HepG2 (cell line): ENCODE data around the gene CCR8. TPM values are rescaled to one million over a fixed set of nuclear protein-coding genes. Genes with fewer than 3 reads are reported as not detected.

ENCODE experiments used
- ATAC-seq: fragments of 200-7000 bp; cut with Tn5 transposase; 3 replicates; pipeline ENCODE4 v1.9.1; 2020; ENCODE audit warnings: mild to moderate bottlenecking, moderate library complexity
- BruUV-seq: library from RNA; stranded (reverse); fragments of 400-500 nt; replicated peaks from 2 replicates; lab custom pipeline; 2021; lab: Mats Ljungman, UMichigan
- CTCF ChIA-PET: fragments of 300-600 bp; formaldehyde crosslinking; extraction: SDS; loops from one replicate; lab custom pipeline; 2021; ENCODE audit warnings: low total read pairs, inconsistent platforms, low intra/inter-chr PET ratio; lab: Yijun Ruan, JAX
- POLR2A ChIA-PET: fragments of 350-600 bp; sonication (Branson Sonifier 250); formaldehyde crosslinking; loops from one replicate; lab custom pipeline; 2020; ENCODE audit warnings: antibody characterized with exemption, inconsistent platforms; lab: Yijun Ruan, JAX
- DNase-seq: peaks from one replicate; pipeline ENCODE4 v3.0.0-alpha.2; 2015; ENCODE audit warnings: low spot score
- FAIRE-seq: peaks from 3 replicates; lab custom pipeline; 2011; peaks lifted over from hg19 to GRCh38; lab: Jason Lieb, UNC
- H2AFZ ChIP-seq: one replicate; pipeline ENCODE4 v1.6.1; 2011; ENCODE audit warnings: low read length, inconsistent platforms
- H3K27ac ChIP-seq: fragments of 300-600 bp; 3 replicates; pipeline ENCODE4 v1.8.0; 2011; ENCODE audit warnings: mixed run types, mild to moderate bottlenecking, mixed read lengths, low read length, inconsistent platforms; ENCODE audit not compliant: insufficient read depth; ENCODE audit errors: extremely low read length
- H3K27me3 ChIP-seq, 2 experiments: fragments of 200-600 bp in 1 of 2; 2 replicates in 1 of 2; 3 replicates in 1 of 2; pipeline versions ENCODE4 v1.6.0 to v1.8.0; 2011; ENCODE audit warnings: low read length in 2 of 2, mild to moderate bottlenecking in 2 of 2, moderate library complexity in 2 of 2, inconsistent platforms in 1 of 2; ENCODE audit not compliant: insufficient read depth in 2 of 2, control insufficient read depth in 1 of 2
- H3K36me3 ChIP-seq, 2 experiments: fragments of 200-600 bp in 1 of 2; replicated peaks in 1 of 2; 2 replicates in 1 of 2; 3 replicates in 1 of 2; pipeline versions ENCODE4 v1.5.1 to v1.8.0; 2011; ENCODE audit warnings: low read length in 2 of 2, inconsistent platforms in 1 of 2; ENCODE audit not compliant: insufficient read depth in 2 of 2, control insufficient read depth in 1 of 2
- H3K4me1 ChIP-seq: 2 replicates; pipeline ENCODE4 v1.5.1; 2012; ENCODE audit warnings: low read length, inconsistent platforms; ENCODE audit not compliant: insufficient read depth
- H3K4me2 ChIP-seq: 2 replicates; pipeline ENCODE4 v1.6.0; 2011; ENCODE audit warnings: low read depth, low read length, inconsistent platforms
- H3K4me3 ChIP-seq, 3 experiments: fragments of 200-600 bp in 1 of 3; sonication (generic), shearing (Covaris generic) in 1 of 3; replicated peaks in 1 of 3; 2 replicates each; pipeline ENCODE4 v1.5.1; 2011 to 2016; ENCODE audit warnings: low read length in 3 of 3, inconsistent platforms in 2 of 3, low read depth in 2 of 3, mild to moderate bottlenecking in 2 of 3, control low read depth in 1 of 3, mixed read lengths in 1 of 3; ENCODE audit not compliant: insufficient read depth in 1 of 3
- H3K79me2 ChIP-seq: one replicate; pipeline ENCODE4 v1.6.1; 2011; ENCODE audit warnings: low read length, inconsistent platforms; ENCODE audit not compliant: insufficient read depth
- H3K9ac ChIP-seq: 2 replicates; pipeline ENCODE4 v1.6.0; 2011; ENCODE audit warnings: mild to moderate bottlenecking, low read depth, low read length, inconsistent platforms; ENCODE audit not compliant: insufficient read depth
- H3K9me3 ChIP-seq: 2 replicates; pipeline ENCODE4 v1.5.1; 2012; ENCODE audit warnings: mild to moderate bottlenecking, low read length
- H4K20me1 ChIP-seq: 2 replicates; pipeline ENCODE4 v1.6.0; 2011; ENCODE audit warnings: inconsistent platforms, mild to moderate bottlenecking, low read length, moderate library complexity; ENCODE audit not compliant: insufficient read depth
- ARNT2 ChIP-seq: sonication (generic); formaldehyde crosslinking; IDR thresholded peaks from 2 replicates; pipeline ENCODE4 v1.8.0; 2022; ENCODE audit warnings: mild to moderate bottlenecking, low read depth, missing genetic modification reagents, moderate library complexity
- FOXA3 ChIP-seq: IDR thresholded peaks from 2 replicates; pipeline ENCODE4 v1.6.1; 2016; ENCODE audit warnings: missing genetic modification reagents, missing compliant biosample characterization
- HNF4G ChIP-seq, 2 experiments: sonication (generic) in 1 of 2; formaldehyde crosslinking in 1 of 2; IDR thresholded peaks; 2 replicates each; pipeline versions ENCODE4 v1.4.0 to v1.6.1; 2011 to 2020; ENCODE audit warnings: borderline replicate concordance in 2 of 2, low read depth in 2 of 2, mild to moderate bottlenecking in 2 of 2, low read length in 1 of 2, missing genetic modification reagents in 1 of 2, moderate library complexity in 1 of 2
- MTA3 ChIP-seq: sonication (generic); formaldehyde crosslinking; IDR thresholded peaks from 2 replicates; pipeline ENCODE4 v1.4.0; 2020; ENCODE audit warnings: missing genetic modification reagents
- SMAD3 ChIP-seq: sonication (generic); formaldehyde crosslinking; IDR thresholded peaks from 2 replicates; pipeline ENCODE4 v1.4.0; 2020; ENCODE audit warnings: missing genetic modification reagents
- SOX13 ChIP-seq, 3 experiments: fragments of 450-650 bp in 1 of 3; sonication (generic) in 1 of 3; formaldehyde crosslinking in 1 of 3; IDR thresholded peaks in 2 of 3; conservative IDR thresholded peaks in 1 of 3; 2 replicates each; pipeline versions ENCODE4 v1.5.0 to v1.6.1; 2016 to 2020; ENCODE audit warnings: antibody characterized with exemption in 1 of 3, mild to moderate bottlenecking in 1 of 3, missing compliant biosample characterization in 1 of 3, missing genetic modification reagents in 1 of 3, moderate library complexity in 1 of 3
- ZMYM2 ChIP-seq: sonication (generic); formaldehyde crosslinking; IDR thresholded peaks from 2 replicates; pipeline ENCODE4 v1.8.0; 2022; ENCODE audit warnings: mild to moderate bottlenecking, missing genetic modification reagents
- ZNF24 ChIP-seq: fragments of 450-650 bp; IDR thresholded peaks from 2 replicates; pipeline ENCODE4 v1.6.1; 2017; ENCODE audit warnings: antibody characterized with exemption, mild to moderate bottlenecking
- ZNF274 ChIP-seq: sonication (generic); formaldehyde crosslinking; IDR thresholded peaks from 2 replicates; pipeline ENCODE4 v1.5.1; 2020; ENCODE audit warnings: mild to moderate bottlenecking, missing genetic modification reagents
- ZNF296 ChIP-seq: sonication (generic); formaldehyde crosslinking; conservative IDR thresholded peaks from 2 replicates; pipeline ENCODE4 v1.5.0; 2020; ENCODE audit warnings: mild to moderate bottlenecking, missing genetic modification reagents
- ZNF335 ChIP-seq: sonication (generic); formaldehyde crosslinking; IDR thresholded peaks from 2 replicates; pipeline ENCODE4 v1.4.0; 2020; ENCODE audit warnings: missing genetic modification reagents
- ZNF550 ChIP-seq: sonication (generic); formaldehyde crosslinking; IDR thresholded peaks from 2 replicates; pipeline ENCODE4 v1.4.0; 2020; ENCODE audit warnings: mild to moderate bottlenecking, missing genetic modification reagents, borderline replicate concordance
- ZNF615 ChIP-seq: sonication (generic); formaldehyde crosslinking; IDR thresholded peaks from 2 replicates; pipeline ENCODE4 v1.5.0; 2020; ENCODE audit warnings: mild to moderate bottlenecking, missing genetic modification reagents, borderline replicate concordance
- ZNF704 ChIP-seq: sonication (generic); formaldehyde crosslinking; IDR thresholded peaks from 2 replicates; pipeline ENCODE4 v1.8.1; 2023; ENCODE audit warnings: mild to moderate bottlenecking, inconsistent platforms, moderate library complexity, missing genetic modification reagents, borderline replicate concordance
- ZNF781 ChIP-seq: sonication (generic); formaldehyde crosslinking; IDR thresholded peaks from 2 replicates; pipeline ENCODE4 v1.5.1; 2020; ENCODE audit warnings: borderline replicate concordance, mild to moderate bottlenecking, missing genetic modification reagents; ENCODE audit errors: not compliant biosample characterization
- WGBS: methylation state at CpG from one replicate; pipeline ENCODE4 v1.1.6; 2017; ENCODE audit warnings: low lambda C conversion rate; 5-methylcytosine and 5-hydroxymethylcytosine counted together
- in situ Hi-C: cut with HindIII; loops from 2 replicates; pipeline ENCODE4 v1.10.0; 2017; ENCODE audit warnings: low pct_unique_long_range_greater_than_20kb; ENCODE audit not compliant: extremely low pct_ligation_motif_present
- intact Hi-C: fragments of 100-400 bp; cut with micrococcal nuclease; formaldehyde crosslinking; loops from one replicate; pipeline ENCODE4 v1.10.0; 2022; ENCODE audit not compliant: unreplicated experiment
- polyA plus RNA-seq, 8 experiments: library from polyadenylated mRNA; depleted of rRNA in 3 of 8; stranded (reverse) in 7 of 8; unstranded in 1 of 8; fragments of >200 nt; fragmentation: Illumina TruSeq in 4 of 8; extraction: Trizol in 4 of 8; gene quantifications; 2 replicates each; pipeline versions ENCODE4 v1.2.1 to v1.2.3, GENCODE V29; 2011 to 2016; ENCODE audit warnings: low read depth in 4 of 8, missing spikeins in 1 of 8, mixed read lengths in 1 of 8; ENCODE audit not compliant: insufficient read depth in 1 of 8
- total RNA-seq, 5 experiments: library from RNA; depleted of rRNA; stranded (reverse); fragments of >200 nt; fragmentation: Illumina TruSeq; extraction: Trizol; gene quantifications; 2 replicates each; pipeline ENCODE4 v1.2.3, GENCODE V29; 2016; ENCODE audit warnings: low read depth in 1 of 5
- TF ChIP-seq, protein P1 (sequence below): sonication (generic); formaldehyde crosslinking; IDR thresholded peaks from 2 replicates; pipeline ENCODE4 v1.5.1; 2020; ENCODE audit warnings: mild to moderate bottlenecking, missing genetic modification reagents, borderline replicate concordance
- TF ChIP-seq, protein P2 (sequence below): sonication (generic); formaldehyde crosslinking; IDR thresholded peaks from 2 replicates; pipeline ENCODE4 v1.4.0; 2020; ENCODE audit warnings: low read depth, mild to moderate bottlenecking, missing genetic modification reagents

The CCR8 gene
- total and polyA plus RNA-seq, 2 of the 13 experiments (the other 11 are each of a cell fraction or from before 2014, with no cell fraction given), result not detected

GRCh38 chr3:39349080-39349479 is 19.6 kb downstream of the CCR8 start (continued):
- no peak for TF ChIP-seq ZNF24
- TF ChIP-seq MTA3, result no peak
- no peak for TF ChIP-seq ZNF335 (CRISPR knock-in tag)
- TF ChIP-seq FOXA3 (CRISPR knock-in tag), result peak; percentile 81
- no peak for TF ChIP-seq HNF4G (IDR thresholded peaks at IDR 0.05; ENCODE audit: borderline replicate concordance, low read depth, low read length)
- TF ChIP-seq HNF4G (CRISPR knock-in tag; IDR thresholded peaks at IDR 0.05; ENCODE audit: borderline replicate concordance, low read depth), result no peak
- TF ChIP-seq ZNF615, result no peak
- TF ChIP-seq SOX13 (IDR thresholded peaks at IDR 0.05), result peak; percentile 68; the same call in 1 of the 2 replicates
- TF ChIP-seq SOX13 (CRISPR knock-in tag; conservative IDR thresholded peaks at IDR 0.05 in 1 of 2, IDR thresholded peaks at IDR 0.05 in 1 of 2), result peak in 1 of 2 experiments; percentile 90; a peak in 2 of 4 replicates

DNA sequence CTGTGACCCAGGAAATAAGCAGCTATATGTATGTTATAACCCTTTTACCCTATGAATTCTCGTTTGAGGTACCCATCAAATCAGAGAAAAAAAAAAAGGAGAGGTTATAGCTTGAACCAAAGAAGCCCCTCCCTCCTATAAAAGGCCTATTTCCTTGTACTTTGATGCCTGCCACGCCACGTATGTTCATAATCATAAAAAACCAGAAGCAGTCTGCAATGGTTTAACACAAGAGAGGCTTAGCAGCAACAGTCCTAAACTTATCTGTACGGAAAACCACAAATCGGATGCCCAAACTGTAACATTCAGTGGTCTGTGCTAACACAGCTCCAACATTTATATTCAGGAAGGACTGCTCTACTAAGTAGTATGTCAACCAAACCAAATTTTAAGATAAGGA is 21.2 kb downstream of the CCR8 start:
- Histone ChIP-seq H3K27me3 (no peaks in the 10 kb centered on the region), H4K20me1 (no peaks in the 10 kb centered on the region), H3K9ac (no peak overlapping the region), H3K4me1 (peaks cover 18% of the 10 kb centered on the region), H3K36me3 (no peaks in the 10 kb centered on the region), H3K4me2 (no peak overlapping the region), H3K9me3 (no peaks in the 10 kb centered on the region), H2AFZ (no peak overlapping the region), H3K4me3 (no peak overlapping the region), H3K79me2 (no peaks in the 10 kb centered on the region), H3K27ac (no peak overlapping the region)
- FAIRE-seq, result no peak
- ChIA-PET CTCF (no interaction called here), POLR2A (no interaction called here)
- 71% methylated on average over 5 of the region's 5 CpGs for WGBS
- BruUV-seq, result no TSS peak
- in situ Hi-C loops (no loop called here), intact Hi-C loops (no loop called here)
- no peak for DNase-seq
- TF ChIP-seq ZNF704 (CRISPR knock-in tag) (no peak), ZNF296 (CRISPR knock-in tag) (no peak), ZNF781 (no peak), ARNT2 (CRISPR knock-in tag) (no peak), SMAD3 (CRISPR knock-in tag) (no peak), ZMYM2 (CRISPR knock-in tag) (no peak), ZNF274 (CRISPR knock-in tag) (no peak), ZNF550 (no peak)
- TF ChIP-seq, protein P1, sequence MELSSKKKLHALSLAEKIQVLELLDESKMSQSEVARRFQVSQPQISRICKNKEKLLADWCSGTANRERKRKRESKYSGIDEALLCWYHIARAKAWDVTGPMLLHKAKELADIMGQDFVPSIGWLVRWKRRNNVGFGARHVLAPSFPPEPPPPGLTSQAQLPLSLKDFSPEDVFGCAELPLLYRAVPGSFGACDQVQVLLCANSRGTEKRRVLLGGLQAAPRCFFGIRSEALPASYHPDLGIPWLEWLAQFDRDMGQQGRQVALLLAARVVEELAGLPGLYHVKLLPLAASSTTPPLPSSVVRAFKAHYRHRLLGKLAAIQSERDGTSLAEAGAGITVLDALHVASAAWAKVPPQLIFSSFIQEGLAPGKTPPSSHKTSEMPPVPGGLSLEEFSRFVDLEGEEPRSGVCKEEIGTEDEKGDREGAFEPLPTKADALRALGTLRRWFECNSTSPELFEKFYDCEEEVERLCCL, result no peak
- TF ChIP-seq, protein P2, sequence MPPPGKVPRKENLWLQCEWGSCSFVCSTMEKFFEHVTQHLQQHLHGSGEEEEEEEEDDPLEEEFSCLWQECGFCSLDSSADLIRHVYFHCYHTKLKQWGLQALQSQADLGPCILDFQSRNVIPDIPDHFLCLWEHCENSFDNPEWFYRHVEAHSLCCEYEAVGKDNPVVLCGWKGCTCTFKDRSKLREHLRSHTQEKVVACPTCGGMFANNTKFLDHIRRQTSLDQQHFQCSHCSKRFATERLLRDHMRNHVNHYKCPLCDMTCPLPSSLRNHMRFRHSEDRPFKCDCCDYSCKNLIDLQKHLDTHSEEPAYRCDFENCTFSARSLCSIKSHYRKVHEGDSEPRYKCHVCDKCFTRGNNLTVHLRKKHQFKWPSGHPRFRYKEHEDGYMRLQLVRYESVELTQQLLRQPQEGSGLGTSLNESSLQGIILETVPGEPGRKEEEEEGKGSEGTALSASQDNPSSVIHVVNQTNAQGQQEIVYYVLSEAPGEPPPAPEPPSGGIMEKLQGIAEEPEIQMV (CRISPR knock-in tag), result no peak
- no peak for ATAC-seq
